Stimulated activated CD4-positive, alpha-beta T cell treated with anti-CD3 and anti-CD28 coated beads, Interleukin-15, amount 100 ng/mL, for 1 hour (primary cell): ENCODE results near the gene PFDN4.

Experiments used
- DNase-seq, 2 donors: peaks; one replicate each; pipeline ENCODE4 v3.0.0-alpha.2; 2020; ENCODE audit warnings: low read depth in 1 of 2, low spot score in 1 of 2

Gene PFDN4

DNA sequence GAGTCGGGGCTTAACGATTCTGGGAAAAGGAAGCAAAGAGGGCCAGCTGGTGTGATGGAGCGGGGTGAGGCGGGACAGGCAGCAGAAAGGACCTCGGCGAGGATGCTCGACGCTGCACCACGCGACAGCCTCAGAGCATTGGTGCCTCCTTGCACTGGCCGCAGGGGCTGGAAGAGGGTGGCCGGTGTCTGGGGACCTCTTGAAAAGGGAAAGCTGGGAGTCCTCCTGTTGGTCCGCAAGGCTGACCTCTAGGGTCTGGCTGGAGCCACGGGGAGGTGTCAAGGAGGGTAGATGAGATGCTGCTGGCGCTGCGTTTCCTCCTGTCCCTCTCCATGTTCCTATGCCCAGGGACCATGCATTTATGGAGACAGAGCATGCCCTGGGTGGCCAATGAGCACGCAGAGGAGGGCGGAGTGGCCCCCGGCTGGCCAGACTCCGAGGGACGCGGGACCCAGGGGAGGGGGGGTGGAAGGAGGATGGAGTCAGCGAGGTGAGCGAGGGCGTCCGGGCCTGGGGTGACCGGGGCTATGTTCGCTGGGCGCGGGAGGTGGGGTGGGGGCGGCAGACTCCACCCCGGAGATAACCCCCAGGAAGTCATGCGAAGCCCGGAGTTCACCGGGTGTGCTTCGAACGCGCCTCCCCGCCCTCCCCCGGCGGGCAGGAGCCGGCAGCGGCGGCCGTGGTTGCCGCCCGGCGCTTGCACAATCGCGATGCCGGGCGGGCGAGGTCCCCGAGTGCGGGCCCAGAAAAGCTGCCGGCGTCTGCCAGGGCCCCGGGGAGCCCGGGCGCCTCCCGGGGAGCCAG, 34.0 kb upstream of the PFDN4 start, which contains the start of gene CYP24A1:
CYP24A1 (minus strand) TSS at position 334 of the 804 bp plus-strand sequence. CDS start 407 bp downstream, outside the sequence.
- no peak for DNase-seq

DNA sequence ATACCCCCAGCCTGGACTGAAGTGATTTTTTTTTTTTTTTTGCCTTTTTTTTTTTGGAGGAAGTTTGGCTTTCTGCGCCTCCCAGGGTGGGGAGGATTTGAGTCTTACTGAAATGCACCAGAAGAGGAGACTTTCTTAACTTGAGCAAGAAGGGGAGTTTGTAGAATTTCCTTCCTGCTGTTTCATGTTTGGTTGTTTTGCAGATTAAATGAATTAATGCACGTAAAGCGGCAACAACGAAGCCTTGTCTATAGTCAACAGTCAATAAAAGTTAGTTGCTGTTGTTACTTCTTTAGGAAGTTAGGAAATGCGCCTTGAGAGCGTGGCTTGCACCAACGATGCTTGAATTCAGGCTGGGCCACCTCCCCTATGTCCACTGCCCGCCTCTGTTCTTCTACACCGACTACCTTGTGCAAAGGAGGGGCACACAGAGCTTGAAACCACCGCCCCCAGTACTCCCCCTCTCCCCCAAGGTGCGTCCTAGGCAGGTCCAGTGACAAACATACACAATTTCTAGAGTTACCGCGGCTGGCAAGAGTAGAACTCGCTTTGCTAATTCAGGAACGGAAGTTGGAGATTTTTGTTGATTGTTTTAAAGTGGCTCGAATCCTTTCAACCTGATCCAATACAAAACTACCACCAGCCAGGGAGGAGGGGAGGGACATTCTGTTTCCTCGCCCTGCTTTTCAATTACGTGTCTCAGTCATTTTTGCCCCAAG, 33.3 kb upstream of the PFDN4 start:
- no peak for DNase-seq

DNA sequence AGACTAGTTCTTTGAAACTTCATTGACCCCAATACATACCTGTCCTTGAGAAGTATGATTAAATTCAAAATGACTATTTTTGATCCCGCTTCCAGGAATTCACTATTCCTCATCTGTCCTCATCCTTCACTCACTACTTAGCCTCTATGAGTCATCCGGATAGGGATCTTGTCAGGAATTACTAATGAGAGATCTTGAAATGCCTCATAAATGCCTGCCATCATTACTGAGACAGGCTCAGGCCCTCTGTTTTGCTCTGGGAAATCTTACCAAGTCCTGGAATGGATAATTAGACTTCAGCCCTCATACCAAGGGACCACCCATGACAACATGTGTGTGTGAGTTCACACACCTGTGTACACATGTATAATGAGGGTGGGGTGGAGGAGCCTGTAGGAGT, 31.3 kb upstream of the PFDN4 start:
- no peak for DNase-seq

DNA sequence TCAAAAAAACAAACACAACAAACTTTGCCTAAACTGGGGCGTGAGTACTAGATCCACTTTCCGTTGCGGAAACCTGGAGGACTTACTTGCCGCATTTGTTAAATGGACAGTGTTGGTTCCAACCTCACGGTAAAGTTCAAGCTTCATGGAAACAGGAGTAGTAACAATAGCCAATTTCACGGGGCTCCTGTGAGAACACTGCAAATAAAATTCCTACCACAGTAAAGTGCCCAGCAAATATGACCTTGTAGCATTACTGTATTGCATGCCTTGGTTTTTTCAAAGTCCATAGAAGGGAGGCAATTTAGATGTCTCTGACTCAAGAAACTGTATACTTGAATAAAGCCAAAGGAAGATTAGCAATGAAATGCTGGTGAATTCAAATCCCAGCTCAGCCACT, 30.5 kb upstream of the PFDN4 start:
- no peak for DNase-seq

DNA sequence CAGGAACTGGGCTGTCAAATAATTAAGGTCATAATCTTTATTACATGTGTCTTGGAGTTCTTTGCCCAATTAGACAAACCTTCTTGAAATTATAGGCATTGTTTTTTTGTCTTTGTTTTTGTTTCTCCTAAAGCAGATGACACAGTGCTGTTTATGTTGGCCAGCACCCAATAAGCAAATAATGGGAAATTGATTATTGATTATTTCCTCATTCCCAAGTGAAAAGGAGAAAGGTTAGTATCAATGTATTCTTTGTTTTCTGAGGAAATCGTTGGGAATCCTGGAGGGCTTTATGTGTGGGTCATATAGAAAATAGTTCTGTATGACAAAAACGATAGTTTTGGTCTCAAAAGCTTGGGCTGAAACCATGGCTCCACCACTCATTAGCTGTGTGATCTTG, 29.6 kb upstream of the PFDN4 start:
- DNase-seq, result no peak

DNA sequence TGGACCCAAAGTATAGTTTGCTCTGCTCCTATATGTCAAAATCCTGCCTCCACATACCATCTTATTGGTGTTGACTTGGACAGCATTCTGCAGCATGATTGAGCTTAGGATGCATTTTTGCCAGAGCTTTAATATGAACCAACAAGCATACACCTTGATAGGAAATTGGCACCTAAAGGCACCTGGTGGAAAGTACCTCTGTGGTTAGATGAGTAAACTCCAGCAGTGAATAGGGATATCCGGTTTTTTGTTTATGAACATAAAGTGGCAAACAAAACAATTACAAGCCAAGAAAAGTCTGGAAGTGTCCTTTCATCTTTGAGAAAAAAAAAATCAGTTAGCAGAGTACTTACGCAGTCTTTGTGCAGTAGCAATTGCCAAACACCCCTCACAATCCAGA, 27.9 kb upstream of the PFDN4 start:
- DNase-seq, result no peak

DNA sequence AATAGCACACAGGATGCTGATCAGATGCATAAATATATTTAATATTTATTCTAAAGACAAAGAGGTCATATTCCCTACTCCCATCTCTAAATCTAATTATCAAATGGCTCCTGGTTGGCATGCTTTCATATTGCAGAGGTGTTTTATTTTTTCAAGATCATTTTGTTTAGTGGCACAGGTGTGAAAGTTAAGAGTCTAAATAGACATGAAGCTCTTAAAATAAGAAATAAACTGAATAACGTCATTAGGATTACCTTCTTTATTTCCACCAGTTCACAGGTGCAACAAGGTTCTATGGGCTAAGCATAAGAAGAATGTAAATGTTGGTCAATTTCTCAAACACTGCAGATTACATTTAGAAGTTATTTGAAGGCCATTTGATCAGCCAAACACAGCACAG, 27.0 kb upstream of the PFDN4 start:
- DNase-seq, result no peak

DNA sequence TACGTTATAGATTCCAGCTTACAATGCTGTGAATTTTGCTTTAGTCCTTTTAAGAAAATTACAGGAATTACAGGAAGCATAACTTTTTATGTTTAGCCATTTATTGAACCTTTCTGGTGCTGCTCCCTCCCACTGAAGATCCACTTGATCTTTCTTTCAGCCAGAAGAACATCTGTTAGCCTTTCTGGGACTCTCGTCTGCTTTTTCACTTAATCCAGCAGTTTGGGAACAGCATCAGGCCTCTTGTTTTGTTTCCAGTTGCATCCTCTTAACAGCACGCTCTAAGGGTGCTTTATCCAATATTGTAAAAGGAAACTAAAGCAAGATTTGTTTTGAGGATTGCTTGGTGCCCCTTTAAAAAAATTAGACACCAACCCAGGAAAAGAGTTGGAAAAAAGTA, 23.8 kb upstream of the PFDN4 start:
- DNase-seq, result no peak

DNA sequence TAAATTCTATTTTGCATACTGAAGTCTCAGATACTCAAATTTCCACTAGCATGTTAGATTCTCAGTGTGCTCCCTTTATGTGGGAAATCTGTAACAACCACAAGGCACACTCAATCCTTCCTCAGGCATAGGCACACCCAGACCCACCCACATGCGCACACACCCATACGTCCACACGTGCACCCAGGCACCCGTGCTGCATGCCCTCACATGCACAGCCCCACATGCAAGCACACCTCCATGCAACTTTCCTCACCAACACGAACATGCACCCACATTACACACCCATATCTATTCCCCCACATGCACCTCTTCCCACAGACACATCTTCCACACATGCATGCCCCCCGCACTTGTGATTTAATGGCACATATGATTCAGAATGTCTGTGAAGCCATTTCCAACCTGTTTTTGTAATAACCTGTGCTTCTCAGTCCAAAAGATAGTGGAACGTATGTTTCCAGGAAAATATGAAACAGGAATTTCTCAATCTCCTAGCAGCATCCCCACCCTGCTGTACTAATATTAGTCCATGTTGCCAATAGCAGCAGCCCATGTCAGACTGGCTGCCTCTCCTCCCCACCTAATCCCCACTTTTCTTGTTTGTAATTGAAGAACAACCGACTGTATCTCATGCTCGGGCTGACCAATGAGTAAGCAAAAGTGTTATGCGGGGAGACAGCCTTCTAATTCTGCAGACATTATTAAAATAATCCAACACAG, 22.8 kb upstream of the PFDN4 start:
- DNase-seq, result no peak

DNA sequence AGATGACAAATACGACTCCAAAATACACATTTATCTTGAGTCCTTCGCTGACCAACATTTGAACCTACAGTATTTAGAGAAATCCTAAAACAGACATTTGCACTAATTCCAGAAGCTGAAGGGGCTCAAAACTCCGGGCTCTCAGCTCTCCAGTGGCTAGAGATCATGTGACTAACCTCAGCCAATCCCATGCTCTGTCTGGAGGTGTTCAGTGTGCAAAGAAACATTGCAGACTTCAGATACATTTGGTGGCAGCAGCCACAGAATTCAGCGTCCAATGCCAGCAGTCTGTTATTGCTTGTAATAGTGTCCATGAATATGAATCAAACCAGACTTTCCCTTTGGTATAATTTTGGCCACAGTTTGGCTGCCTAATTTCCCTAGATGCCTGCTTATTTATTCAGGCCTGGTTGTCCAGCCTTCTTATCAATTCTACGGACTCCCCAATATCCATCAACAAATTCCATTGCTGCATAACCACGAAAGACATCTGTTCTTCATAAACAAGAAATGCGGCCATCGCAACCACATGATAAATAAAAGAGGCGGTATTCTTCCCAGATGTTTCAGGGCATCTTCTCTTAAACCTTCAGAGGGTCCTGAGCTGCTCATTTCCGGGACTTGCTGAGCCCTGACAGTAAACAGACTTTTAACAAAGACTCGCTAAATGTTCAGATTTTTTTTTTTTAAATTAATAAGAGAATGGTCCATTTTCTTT, 19.6 kb upstream of the PFDN4 start:
- DNase-seq, result no peak

DNA sequence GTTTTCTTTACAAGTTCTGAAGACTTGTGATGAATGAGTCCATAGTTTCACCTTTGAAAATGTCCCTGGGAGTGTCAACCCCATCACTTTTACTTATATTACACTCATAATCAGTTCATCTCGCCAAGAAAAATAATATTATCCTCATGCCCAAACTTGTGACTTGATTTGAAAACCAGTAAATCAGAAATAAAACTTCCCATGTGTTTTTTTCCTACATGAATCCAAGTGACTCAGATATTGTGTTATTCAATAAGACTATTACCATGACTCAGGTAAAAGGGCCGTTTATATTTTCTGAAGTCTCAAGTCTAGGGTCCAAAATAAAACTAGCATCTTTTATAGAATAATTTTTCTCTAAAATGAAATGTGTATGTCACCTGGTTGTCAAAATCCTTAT, 18.3 kb upstream of the PFDN4 start:
- no peak for DNase-seq

DNA sequence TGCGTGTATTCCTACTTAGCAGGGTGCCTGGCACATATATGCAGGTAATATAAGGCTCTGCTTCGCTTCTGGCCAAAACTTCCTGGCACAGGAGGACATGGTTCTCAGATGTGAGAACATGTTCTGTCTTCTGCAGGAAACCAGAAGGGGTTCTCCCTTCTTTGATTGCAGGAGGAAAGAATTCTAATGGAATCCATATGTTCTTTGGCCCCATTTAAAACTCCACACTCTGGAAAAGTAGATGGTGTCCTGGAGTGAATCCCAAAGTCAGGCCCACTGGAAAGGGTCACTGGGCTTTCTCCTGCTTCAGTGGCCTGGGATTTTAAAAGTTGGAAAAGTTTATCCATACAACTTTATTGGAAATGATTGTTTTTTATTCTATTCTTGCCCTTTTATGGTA, 17.7 kb upstream of the PFDN4 start:
- DNase-seq, result no peak

DNA sequence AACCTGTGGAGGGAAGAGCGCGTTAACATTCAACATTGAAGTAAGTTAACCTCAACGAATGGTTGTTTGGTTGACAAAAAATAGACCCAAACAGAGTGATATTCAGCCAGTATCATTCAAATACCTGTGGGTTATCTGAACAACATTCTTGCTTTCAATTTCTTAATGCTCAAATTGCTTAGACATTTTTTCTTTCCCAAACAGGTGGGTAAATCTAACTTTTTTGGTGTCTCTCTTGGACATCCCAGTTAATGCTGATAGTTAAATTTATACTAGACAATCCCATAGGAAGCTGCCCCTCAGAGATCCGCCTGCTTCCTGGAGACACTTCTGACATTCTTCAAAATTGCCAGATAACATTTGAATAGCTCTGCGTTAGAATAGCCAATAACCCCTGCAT, 14.1 kb upstream of the PFDN4 start:
- DNase-seq, result no peak

DNA sequence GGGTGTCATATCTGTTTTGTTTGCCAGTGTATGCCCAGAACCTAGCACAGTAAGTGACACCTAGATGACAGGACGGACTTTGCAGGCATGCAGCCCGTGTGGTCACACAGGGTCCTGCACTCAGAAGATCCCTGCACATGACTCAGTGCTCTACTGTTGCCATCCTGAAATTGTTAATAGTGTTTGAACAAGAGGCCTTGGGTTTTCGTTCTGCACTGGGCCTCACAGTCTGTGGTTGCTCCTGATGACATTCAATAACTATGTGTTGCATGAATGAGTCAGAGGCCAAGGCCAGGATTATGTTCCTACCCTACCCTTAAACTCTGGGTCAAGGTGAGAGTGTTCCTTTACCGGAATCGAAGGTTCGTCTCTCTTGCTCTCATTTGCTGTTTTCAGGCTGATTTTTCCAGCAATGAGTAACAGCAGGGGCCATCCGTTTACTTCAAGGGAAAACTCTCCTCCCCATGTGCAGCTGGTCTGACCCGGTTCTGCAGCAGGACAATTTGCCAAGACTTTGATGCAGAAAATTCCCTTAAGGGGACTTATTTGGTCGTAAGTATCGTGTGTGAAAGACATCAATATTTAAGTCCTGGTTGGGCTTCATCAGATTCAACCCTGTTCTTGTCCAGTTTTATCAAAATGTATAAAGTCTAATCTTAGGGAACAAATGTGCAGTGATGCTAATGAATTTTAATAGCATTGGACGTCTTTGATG, 13.0 kb upstream of the PFDN4 start:
- DNase-seq, result no peak

DNA sequence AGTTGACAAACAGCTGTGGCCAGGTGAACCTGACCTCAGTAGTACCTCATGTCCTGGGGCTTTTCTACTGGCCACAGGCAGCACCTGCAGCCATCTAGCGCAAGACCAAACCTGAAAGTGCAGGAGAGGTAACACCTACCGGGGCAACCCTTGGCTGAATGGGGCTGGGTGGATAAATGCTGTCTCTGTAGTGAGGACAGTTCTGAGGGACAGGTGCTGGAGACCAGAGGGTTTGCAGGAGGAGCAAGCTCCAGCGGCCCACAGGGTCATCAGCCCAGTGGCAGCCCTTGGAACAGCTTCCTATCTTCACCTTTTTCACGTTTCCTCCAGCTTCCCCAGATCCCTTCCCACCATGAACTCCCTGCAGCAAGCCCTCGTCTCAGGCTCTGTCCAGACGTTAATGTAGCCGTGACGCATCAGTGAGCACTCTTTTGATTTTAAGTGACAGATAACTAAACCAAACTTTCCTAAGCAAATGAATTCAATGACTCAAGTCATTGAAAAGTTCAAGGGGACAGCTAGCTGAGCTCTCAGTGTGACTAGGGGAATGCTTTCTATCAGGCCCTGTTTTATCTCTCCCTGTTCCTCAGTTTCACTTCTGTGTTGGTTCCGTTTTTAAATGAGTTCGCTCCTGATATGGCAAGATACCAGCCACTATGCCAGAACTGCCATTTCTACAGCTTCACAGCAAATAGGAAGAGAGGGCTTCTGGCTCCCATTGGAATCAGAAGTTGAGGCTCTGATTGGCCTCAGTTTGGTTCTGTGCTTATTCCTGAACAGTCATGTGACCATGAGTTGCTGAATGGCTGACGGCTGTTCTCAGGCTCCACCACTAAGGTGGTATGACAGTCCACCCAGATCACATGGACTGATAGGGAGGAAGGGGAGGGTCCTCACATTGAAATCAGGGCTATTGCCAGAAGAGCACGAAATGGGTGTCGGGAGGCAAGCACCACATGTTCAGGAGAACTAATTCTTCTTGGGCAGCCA, 12.1 kb upstream of the PFDN4 start:
- no peak for DNase-seq

DNA sequence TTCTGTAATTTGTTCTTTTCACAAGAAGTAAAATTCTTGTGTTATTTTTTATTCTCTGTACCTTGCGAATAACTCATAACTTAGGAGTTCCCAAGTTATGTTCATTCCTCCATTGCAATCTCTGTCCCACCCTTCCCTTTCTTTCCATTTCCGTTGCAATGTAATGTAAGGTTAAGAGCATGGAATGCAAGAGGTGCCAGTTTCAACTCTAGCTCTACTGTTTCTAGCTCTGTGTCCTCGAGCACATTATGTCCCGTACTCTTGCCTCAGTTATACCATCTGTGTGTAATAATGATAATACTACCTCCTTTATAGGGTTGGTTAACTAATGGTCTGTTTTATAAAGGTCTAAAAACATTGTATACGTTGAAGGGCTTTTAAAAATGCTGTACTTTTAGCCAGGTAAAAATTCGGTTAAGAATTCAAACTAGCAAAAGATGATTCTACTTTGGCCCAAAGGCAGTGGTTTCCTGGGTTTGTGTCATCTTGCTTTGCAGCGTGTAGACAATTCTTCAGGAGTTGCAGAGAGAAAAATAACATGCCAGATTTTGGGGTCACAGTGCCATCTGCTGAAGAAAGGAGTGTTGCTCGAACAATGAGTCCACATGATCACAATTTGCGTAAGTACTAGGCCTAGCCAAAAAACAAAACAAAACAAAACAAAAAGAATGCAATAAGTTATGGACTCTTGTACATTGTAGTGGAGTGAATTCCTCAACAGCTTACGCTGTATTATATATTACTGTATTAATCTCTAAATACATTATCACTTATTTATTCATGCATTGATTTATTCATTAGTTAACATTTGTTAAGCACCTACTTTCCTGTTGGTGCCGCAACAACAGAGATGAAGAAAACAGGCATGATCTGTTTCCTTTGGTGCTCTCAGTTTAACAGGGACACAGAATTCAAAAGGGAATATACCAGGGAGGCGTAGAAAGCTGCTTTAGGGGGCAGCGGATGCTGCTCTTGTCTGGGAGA, 10.0 kb upstream of the PFDN4 start:
- no peak for DNase-seq

DNA sequence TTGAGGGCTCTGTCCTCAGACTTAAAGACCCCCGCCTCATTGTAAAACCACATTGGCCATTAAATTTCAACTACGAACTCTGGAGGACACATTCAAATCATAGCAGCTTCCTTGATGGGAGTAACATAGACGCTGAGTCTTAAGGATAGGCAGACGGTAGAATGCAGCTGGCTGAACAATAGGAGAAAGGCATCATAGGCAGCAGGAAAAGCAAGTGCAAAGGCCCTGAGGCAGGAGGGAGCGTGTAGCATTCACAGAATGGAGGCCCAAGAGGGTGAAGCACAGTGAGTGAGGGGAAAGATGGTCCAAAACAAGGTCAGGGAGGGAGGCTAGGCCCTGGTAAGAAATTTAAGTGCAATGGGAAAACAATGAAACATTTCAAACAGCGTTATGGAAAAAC, 8.6 kb upstream of the PFDN4 start:
- no peak for DNase-seq

DNA sequence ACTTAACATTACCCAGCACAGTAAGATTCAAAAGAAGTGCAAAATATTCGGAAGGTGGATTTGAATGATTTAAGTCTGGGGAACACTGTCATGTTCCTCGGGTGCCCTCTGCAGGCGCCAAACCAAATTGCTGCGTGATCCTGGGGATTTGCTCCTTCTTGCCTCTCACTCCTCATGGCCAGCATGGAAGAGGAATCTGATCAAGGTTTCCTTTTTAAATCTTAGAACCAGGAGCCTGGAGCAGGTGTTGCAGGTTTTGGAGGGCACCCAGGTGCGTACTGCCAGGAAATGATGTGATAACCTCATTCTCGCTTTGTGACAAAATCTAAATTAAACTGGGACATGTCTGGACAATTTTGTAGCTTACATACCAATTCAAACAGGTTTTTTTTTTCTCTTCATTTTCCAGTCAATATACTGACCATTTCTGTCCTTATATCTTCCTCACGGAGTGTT, 8.1 kb upstream of the PFDN4 start:
- DNase-seq, result peak; percentile 34 to 58
